NCI-H2227 treated with DMSO at 0.1 percent for 48 hours (cell line): ENCODE data around the gene UMODL1.

Source experiments
- DNase-seq: peaks from one replicate; lab custom pipeline; 2025; lab: John Stamatoyannopoulos, UW

UMODL1 gene

DNA sequence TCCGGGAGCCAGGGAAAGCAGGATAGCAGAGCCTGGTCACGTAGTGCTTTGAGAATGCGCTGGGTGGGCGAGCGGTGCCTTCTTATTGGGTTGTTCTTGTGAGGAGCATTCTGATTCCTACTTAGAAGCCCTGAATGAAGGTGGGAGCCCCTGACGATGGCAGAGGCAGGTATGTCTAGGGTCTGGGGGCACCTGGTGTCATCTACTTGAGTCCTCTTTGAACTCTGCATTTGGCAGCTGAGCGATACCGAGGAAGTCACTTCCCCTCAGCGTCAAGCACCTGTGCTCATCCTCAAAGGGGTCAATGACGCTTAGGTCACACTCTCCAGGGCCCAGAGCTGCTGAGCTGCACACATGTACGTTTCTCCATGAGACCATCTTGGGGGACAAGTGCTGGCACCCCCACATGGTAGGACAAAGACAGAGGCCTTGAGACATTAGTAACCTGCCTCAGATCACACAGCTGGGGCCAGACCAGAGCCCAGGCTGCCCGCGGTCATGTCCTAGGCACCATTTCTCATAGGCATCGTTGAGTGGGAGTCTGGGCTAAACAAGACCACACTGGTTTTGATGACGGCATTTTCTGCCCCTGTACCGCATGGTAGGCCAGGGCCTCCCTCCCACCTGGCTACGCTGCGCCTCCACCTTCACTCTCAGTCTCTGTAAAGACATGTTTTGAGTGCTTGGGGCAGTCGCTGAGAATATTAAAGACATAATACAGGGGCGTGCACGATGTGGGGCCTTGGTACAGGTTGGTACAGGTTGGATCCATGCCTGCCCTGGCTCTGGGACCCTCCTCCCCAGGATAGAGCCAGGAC lies 78.7 kb downstream of the UMODL1 start:
- no peak for DNase-seq

DNA sequence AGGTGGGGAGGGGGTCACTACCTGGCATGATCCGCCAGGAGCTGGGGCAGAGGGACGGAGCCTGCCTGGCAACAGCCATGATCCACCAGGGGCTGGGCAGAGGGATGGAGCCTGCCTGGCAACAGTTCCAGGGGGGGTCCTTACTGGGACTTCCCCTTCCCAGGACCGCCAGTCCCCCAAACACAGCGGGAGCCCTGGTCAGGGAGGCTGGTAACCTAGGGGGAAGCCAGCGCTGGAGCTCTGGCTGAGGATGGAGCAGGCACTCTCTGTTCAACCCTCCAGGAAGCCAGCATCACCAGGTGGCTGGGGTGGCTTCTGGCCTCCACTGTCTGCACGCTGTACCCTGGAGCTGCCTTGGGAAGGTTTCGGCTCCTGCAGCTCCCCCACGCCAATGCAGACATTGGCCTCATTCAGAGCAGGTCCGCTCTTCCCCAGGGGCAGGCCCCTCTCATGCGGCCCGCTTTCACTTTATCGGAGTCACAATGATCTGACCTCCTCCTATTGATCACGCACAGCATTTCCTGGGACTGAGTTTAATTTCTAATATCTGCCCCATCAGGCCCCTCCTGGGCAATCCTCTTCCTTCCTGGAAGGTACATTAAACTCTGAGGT lies 79.5 kb downstream of the UMODL1 start:
- no peak for DNase-seq

DNA sequence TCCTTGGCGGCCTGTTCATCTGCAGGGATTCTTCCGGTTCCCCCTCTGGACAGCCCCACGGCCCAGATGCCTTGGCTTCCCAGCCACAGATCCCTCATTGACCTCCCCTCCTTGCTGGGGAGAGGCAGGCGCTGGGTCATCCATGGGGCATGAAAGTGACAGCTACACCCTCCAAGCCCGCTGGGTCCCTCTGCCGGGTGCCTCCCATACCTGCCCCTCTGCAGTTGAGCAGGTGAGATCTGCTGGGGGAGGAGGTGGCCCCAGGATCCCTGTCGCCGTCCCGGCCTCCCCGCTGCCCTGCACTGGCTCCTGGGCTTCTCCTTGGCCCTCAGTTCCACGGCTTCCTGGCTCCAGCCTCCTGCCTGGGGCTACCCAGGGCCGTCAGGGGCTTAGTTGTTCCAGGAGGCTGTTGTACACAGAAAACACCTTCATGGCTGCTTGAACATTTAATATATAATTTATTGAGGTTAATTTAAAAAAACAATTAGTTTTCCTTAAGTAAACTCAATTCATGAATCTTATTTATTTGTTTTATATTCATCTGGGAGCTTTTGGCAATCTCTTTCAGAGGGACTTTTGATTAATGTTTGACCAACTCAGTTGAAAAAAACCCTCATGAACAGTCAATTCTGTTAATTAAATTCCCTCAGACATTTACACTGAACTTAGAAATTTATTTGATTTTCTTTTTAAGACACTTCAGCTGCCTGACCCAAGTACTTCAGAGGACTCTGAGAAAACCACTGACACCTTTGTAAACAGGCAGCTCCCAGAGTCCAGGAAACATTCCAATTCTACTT lies 80.2 kb downstream of the UMODL1 start:
- no peak for DNase-seq

DNA sequence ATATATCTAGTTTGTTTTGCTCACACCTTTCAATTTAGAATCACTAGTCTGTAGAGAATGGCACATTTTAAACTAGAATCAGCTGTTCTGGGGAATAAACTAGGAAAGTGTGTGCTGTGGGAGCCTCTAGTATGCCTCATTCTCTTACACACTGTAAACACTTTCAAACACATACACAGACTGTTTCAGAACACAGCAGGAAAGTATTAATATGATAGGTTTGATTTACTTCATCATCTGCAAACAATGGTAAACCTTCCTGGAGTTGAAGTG lies 80.8 kb downstream of the UMODL1 start:
- no peak for DNase-seq

DNA sequence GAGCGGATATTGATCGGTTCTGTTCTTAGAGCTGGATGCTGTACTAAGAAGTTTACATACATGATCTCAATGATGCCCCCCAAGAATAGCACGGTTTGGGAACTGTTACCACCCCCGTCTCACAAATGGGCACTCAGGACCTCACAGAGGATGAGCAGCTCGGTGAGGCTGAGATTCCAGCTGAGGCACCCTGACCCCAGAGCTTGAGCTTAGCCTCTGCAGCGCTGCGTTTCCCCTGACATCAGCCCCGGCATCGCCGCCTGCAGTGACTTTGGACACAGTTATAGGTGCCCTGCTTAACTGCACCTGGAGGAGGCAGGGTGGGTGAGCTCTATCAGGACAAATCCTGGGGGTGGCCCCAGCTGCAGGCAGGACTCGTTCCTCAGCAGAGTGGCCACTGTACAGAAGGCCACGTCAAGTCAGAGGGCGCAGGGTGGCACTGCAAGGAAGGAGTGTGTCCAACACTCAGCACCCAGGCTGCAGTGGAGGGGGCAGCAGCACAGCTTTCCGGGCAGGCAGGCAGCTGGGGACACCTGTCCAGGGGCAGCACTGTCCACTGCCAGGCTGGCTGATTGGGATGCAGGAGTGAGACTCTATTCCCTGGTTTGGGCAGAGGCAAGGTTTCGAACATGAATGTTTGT lies 82.0 kb downstream of the UMODL1 start:
- no peak for DNase-seq

GRCh38 chr21:42153746-42154145 lies 82.6 kb downstream of the UMODL1 start:
- DNase-seq = no peak

GRCh38 chr21:42154237-42155044 lies 83.3 kb downstream of the UMODL1 start:
- no peak for DNase-seq

DNA sequence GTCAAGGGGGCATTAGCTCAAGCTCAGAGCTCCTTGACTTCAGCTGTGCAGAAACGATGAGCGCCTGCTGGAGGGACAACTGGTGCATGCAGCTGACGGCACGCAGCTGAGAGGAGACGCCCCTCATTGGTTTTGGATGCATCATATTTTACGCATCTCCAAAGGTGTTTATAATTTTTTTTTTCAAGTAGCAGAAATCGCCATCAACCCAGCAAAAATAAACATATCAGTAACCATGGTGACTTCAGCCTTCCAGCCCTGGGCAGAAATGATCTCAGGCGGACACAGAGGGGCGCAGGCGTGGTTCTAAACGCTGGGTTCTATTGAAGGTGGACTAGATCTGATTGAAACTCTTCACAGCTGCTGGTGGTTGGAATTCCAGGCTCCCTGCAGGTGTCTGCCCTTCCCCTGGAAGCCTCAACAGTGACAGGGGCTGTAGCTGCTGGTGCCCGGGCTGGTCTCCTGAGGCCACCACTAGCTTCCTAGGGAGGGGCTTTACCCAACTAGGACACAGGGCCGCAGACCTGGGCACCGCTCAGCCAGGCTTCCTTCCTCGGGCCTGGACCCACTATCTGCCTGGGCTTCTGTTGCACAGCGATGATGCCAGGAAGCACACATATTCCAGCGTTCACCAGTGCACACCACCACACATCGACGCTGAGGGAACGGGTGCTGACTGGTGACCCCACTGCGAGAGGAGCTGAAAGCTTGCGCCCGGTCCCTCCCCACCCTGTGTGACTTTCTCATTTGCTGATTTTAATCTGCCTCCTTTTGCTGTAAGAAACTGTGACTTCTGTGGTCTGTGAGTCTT lies 84.1 kb downstream of the UMODL1 start:
- DNase-seq = no peak

DNA sequence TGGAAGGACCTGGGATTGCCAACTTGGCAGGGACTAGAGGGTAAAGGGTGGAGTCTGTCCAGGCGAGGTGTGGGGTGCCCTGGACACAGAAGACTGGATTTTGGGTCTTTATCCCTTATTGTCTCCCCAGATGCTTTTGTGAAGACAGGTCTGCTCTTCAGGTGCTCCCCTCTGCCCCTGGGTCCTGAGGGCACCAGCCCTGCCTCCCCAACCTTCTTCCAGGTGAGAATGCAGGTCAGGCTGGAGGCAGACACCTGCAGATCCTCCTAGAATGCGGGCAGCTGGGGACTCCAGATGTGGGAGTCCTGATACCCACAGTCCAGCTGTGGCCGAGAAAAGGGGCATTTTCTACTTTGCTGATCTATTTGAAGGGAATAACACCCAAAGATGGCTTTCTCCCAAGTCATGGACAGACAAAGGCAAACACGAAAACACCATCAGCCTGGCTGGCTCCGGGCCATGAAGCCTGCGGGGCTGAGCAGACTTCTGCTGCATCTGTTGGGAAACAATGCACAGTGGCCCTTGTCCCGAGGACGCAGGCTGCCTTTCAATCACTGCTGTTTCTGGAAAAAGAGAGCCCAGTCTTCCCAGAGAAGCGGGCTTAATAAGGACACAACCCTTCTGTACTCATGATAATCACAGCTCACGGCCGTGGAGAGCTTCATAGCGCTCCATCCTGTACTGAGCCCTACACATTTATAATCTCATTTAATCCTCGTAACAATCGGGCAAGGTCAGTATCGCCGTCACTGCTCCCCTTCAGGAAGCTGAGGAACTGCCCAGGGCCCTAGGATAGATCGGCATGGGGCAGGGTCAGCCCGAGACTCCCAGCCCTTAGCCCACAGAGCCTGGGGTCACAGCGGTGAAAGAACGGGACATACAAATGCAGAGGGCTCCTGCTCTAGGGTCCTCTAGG lies 85.8 kb downstream of the UMODL1 start:
- DNase-seq = peak; percentile 9

DNA sequence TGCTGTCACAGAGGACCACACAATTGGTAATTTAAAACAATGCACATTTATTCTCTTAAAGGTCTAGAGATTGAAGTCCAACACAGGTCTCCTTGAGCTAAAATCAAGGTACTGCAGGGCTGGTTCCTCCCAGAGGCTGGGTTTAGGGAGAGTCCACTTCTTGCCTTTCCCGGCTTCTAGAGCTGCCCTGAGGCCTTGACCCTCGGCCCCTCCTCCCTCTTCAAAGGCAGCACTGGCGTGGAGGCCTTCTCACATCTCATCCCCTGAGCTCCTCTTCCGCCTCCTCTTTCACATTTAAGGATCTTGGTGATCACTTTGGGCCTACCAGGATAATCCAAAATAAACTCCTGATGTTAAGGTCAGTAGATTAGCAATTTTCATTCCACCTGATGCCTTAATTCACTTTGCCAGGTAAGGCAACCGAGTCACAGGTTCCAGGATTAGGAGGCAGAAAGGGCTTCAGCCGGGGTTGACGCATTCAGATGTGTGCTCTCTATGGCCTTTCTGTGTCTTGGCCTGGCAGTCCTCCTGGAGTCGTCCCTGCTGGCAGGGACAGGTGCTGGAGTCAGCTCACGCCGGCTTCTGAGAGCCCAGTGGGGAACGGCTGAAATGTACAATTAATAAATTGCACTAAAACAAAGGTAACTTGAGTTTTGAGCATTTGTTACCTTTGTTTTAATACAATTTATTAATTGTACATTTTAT lies 86.6 kb downstream of the UMODL1 start:
- DNase-seq = no peak

DNA sequence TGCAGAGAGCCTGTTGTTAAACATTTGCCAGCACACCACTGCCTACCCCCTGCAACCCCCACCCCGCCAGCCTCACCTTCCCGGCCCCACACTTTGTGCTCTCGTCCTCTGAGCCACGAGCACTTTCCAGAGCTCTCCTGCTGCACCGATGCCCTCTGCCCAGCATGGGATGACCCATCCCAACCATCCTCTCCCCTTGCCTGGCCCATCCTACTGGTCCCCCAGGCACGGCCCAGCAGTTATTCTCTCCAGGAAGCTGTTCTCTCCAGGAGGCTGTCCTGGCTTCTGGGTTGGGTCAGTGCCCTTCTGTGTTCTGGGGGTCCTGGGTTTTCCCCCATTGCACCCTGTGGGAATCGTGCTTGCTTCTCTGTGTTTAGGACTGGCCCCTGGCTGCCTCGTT lies 87.7 kb downstream of the UMODL1 start:
- no peak for DNase-seq

DNA sequence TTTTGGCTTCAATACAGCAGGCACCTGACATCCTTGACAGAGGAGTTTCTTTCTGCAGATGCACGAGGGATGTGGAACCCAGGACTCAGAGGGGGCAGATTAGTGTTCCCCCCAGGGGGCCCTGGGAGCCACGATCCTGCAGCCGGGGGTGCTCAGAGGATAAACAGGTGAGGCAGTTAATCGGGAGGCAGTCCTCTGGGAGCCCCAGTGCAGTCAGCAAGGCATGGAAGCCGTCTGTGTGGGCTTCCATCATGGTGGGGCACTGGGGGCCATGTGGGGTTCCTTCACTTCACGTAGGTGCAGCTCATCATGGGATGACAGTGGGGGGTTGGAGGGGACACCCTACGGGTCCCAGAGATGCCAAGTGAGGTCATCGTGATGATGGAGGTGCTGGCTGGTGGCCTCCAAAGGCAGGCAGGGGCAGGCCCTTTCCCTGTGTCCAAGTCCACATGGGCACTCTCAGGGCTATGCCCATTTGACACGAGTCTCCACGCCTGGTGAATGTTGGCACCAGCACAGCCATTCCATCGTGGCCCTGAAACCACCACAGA lies 88.5 kb downstream of the UMODL1 start:
- no peak for DNase-seq

GRCh38 chr21:42160111-42160721 lies 89.1 kb downstream of the UMODL1 start:
- no peak for DNase-seq

DNA sequence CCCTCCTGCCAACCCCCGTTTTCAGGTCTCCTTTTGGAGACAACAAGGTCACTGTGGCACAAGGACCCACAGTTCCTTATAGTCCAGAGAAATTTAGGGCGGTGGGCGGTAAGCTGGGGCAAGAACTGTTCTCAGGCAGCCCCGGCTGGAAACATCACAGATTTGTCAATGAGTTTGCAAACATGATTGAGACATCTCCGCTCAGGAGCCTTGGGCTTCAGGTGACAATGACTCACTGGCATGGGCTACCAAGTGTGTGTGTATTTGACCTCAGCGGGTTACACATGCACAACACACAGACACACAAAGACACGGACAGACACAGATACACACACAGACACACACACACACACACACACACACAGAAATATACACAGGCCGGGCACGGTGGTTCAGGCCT lies 89.6 kb downstream of the UMODL1 start:
- no peak for DNase-seq

DNA sequence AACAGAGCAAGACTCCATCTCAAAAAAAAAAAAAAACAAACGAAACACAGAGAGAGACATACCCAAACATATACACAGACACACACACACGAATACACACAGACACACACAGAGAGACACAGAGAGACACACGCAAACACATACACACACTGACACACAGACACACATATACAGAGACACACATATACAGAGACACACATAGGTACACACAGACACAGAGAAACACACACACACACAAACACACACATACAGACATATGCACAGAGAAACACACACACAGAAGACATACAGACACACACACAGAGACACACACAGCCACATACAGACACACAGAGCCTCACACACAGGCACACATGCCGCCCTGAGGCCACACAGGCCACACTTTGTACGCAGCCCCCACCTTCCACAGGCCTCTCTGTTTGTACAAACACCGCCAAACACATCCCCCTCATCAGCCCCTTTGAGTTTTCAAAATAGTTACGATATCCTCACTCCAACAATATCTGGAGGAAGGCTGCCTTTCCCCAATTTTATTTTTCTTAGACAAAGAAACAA lies 90.4 kb downstream of the UMODL1 start:
- DNase-seq = no peak

GRCh38 chr21:42161956-42162681 lies 91.0 kb downstream of the UMODL1 start:
- no peak for DNase-seq

DNA sequence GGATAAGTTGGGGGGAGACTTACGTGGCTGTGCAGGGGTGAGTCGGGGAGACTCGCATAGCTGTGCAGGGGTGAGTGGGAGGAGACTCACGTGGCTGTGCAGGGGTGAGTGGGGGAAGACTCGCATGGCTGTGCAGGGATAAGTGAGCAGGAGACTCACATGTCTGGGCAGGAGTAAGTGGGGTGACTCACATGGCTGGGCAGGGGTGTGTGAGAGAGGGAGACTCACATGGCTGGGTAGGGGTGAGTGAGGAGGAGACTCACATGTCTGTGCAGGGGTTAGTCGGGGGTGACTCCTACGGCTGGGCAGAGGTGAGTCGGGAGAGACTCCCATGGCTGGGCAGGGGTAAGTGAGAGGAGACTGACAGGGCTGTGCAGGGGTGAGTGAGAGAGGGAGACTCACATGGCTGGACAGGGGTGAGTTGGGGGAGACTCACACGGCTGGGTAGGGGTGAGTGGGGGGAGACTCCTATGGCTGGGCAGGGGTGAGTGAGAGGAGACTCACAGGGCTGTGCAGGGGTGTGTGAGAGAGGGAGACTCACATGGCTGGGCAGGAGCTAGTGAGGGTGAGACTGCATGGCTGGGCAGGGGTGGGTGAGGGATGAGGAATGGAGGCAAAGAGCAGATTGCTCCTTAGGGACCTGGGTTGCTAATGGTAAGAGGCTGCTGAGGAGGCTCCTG lies 91.9 kb downstream of the UMODL1 start:
- DNase-seq = no peak
